HG03060 (cell line): ENCODE data around the gene PAQR4.
"Not testable (repeated sequence)": the region's sequence is repeated elsewhere in the genome, so short reads cannot be mapped to it uniquely, and the experiment has no call there.

ENCODE experiments used
- ATAC-seq: cut with Tn5 transposase; IDR thresholded peaks from one replicate; pipeline ENCODE4 v1.9.1; 2021; ENCODE audit warnings: low read depth, moderate number of reproducible peaks; ENCODE audit not compliant: unreplicated experiment

The PAQR4 gene

DNA sequence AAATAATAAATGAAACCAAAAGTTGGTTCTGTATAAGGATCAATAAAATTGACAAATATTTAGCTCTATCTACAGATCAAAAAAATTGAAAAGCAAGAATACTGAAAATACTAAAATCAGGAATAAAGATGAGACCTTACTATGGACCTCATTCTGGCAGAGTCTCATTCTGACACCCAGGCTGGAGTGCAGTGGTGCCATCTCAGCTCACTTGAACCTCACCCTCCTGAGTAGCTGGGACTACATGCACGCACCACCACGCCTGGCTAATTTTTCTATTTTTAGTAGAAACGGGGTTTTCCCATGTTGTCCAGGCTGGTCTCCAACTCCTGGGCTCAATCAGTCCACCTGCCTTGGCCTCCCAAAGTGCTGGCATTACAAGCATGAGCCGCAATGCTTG is 27.1 kb upstream of the PAQR4 start:
- ATAC-seq, result no peak

GRCh38 chr16:2943716-2944115 is 25.4 kb upstream of the PAQR4 start:
- not testable (repeated sequence) for ATAC-seq

DNA sequence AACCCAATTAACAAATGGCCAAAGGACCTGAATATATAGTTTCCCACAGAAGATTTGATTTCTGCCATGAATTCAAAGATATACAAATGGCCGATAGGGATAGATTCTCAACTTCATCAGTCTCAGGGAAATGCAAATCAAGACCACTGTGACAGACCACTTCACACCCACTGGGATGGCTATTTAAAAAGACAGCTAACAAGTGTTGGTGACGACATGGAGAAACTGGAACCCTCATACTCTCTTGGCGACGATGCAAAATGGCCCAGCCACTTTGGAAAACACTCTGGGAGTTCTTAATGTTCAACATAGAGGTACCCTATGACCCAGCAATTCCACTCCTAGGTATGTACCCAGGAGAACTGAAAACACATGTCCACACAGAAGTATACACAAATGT is 22.5 kb upstream of the PAQR4 start:
- ATAC-seq, result no peak

- ATAC-seq, result no peak
Observed at GRCh38 chr16:2948807-2949704, 20.1 kb upstream of the PAQR4 start.

GRCh38 chr16:2949705-2950352 is 19.3 kb upstream of the PAQR4 start:
- ATAC-seq, result no peak

DNA sequence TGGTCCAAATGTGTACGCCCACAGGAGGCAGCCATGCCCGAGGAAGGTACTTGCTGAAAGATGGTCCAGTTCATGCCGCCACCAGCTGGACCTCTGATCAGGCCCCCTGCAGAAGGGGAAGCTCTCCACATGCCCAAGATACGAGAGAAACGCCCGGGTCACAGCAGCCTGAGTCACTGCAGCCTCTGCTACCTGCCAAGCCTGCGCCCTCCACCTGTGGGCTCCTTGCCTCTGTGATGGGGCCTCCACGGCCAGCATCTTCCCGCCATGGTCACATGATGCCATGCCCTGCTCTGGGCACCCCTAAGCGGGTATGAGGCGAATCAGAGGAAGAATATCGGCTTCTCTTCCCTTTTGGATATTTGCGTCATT is 18.8 kb upstream of the PAQR4 start:
- no peak for ATAC-seq

DNA sequence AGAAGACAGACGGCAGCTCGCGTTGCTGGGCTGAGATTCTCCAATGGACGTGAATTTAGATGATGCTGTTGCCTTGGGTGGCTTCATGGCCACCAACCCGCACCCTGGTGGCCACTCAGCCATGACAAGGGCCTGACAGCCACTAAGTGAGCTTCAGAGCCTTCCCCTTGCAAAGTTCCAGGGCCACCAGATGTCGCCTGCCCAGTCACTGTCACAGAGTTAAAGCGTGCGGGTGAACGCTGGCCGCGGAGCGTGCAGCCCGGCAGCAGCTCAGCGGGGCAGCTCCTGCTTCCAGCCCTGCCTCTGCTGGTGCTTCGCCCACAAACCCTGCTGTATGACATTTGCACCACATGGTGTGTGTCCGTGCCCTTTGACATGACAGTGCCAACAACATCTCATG is 18.4 kb upstream of the PAQR4 start:
- ATAC-seq, result no peak

- ATAC-seq, result no peak
Observed at GRCh38 chr16:2952679-2953078, 16.5 kb upstream of the PAQR4 start.

- ATAC-seq, result no peak
Observed at GRCh38 chr16:2953706-2954627, 15.2 kb upstream of the PAQR4 start.

DNA sequence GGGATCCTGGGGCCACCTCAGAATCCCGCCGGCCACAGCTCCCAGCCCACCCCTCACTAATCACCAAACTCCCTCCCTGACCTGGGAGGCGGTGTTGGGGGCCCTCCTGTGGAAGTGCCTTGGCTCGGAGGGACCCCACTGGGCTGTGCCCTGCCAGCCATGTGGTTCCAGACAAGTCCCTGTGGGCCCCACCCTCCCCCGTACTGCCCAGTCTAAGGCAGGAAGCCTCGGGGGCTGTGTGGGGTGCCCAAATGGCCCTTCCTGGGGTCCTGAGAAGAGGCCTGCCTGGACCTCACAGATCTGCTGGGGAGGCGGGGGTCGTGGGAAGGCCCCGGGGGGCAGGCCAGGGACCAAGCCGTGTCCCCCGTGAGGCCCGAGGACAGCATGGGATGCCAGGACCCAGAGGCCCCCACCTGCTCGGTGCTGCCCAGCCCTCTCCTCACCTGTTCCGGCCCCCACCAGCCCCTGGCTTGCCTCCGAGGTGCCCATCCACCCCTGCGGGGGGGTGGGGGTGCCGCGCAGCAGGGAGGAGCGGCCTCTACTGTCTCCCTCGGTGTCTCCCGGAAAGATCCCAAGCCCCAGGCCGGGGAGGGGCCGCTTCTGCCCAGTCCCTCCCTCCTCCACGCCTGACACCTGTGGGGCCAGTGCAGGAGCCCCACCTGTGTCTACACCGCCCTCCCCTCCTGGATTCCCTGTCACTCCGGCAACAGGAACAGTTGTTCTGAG is 14.3 kb upstream of the PAQR4 start:
- ATAC-seq, result no peak

- no peak for ATAC-seq
Observed at GRCh38 chr16:2955438-2955778, 13.7 kb upstream of the PAQR4 start.

GRCh38 chr16:2955779-2956578 is 13.2 kb upstream of the PAQR4 start:
- no peak for ATAC-seq

GRCh38 chr16:2956579-2956956 is 12.6 kb upstream of the PAQR4 start:
- ATAC-seq, result no peak

- no peak for ATAC-seq
Observed at GRCh38 chr16:2959206-2959605, 9.9 kb upstream of the PAQR4 start.

DNA sequence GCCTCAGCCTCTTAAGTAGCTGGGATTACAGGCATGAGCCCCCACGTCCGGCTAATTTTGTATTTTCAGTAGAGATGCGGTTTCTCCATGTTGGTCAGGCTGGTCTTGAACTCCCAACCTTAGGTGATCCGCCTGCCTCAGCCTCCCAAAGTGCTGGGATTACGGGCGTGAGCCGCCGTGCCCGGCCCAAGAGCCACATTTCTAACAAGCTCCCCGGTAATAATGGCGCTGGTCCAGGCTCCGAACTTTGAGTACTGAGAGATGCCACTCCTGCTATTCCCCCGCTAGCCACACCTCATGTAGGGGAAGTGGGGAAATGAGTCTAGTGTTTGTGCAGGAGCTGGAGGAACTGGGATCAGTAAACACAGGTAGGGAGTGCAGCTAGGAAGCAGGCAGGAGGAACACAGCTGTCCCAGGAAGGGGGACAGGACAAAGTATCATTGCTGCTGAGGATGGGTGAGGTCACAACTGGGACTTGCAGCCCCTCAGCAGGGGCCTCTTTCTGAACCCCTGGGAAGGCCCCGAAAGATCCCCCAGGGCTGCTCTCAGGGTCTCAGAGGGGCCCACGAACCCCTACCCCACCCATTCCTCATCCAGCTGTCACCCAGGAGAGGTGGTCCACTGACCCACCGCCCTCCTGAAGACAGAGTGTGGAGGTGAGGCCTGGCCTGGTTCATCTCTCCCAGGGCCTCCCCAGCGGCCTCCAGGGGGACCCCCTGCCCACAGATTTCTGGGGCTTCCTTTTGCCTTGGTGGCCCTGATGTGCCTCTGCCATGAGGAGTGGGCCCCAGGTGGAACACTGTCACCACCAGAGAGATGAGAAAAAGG is 8.8 kb upstream of the PAQR4 start:
- ATAC-seq, result no peak

- ATAC-seq, result no peak
Observed at GRCh38 chr16:2962334-2963073, 6.6 kb upstream of the PAQR4 start.

- ATAC-seq, result no peak
Observed at GRCh38 chr16:2963074-2963722, 6.0 kb upstream of the PAQR4 start.
